GM21619 (cell line): ENCODE data around the gene EXD3.
"Not testable (repeated sequence)": the region's sequence is repeated elsewhere in the genome, so short reads cannot be mapped to it uniquely, and the experiment has no call there.

ENCODE experiments used
- ATAC-seq: cut with Tn5 transposase; IDR thresholded peaks from one replicate; pipeline ENCODE4 v1.9.1; 2021; ENCODE audit not compliant: unreplicated experiment

Gene EXD3

GRCh38 chr9:137381501-137382443 lies 41.2 kb downstream of the EXD3 start:
- no peak for ATAC-seq

GRCh38 chr9:137380606-137381005 lies 42.4 kb downstream of the EXD3 start:
- no peak for ATAC-seq

DNA sequence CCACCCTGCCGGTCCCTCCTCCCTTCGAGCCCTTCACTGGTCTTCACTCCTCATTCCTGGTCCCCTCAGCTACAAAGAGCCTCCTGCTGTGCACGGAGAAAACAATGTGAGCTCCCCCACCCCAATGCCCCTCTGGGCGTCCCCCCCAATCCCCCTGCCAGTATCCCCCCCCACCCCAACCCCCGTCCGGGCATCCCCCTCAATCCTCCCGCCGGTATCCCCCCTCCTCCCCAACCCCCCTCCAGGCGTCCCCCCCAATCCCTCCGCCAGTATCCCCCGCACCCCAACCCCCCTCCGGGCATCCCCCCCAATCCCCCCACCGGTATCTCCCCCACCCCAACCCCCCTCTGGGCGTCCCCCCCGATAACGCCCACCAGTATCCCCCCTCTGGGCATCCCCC lies 42.8 kb downstream of the EXD3 start:
- no peak for ATAC-seq

DNA sequence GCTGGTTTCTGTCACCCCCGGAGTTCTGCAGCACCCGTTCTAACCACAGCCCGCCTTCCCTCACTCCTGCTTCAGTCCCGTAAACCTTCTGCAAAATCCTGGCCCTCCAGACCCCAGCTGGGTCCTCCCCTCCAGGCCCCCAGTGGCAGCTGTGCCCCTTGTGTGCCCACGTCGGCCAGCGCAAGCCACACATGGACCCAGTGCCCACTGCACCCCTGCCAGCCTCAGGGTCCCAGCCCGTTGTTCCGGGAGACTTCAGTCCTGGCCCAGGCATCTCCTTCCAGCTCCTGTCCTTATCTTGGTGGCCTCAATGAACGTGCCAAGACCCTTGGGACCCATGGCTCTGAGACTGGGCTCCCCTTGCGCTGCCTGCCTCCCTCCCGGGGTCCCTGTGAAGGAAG lies 43.2 kb downstream of the EXD3 start:
- ATAC-seq: no peak

DNA sequence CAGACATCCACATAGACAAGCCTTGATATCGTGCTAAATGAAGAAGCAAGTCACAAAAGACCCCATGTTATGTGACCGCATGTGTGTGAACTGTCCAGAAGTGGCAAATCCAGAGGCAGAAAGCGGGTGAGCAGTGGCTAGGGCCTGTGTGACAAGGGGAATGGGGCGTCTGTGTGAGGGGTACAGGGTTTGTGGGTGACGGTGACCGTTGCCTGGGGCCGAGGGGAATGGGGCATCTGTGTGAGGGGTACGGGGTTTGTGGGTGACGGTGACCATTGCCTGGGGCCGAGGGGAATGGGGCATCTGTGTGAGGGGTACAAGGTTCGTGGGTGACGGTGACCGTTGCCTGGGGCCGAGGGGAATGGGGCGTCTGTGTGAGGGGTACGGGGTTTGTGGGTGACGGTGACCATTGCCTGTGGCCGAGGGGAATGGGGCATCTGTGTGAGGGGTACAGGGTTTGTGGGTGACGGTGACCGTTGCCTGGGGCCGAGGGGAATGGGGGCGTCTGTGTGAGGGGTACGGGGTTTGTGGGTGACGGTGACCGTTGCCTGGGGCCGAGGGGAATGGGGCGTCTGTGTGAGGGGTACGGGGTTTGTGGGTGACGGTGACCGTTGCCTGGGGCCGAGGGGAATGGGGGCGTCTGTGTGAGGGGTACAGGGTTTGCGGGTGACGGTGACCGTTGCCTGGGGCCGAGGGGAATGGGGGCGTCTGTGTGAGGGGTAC lies 44.1 kb downstream of the EXD3 start:
- ATAC-seq: not testable (repeated sequence)

GRCh38 chr9:137376386-137376785 lies 46.6 kb downstream of the EXD3 start:
- no peak for ATAC-seq

DNA sequence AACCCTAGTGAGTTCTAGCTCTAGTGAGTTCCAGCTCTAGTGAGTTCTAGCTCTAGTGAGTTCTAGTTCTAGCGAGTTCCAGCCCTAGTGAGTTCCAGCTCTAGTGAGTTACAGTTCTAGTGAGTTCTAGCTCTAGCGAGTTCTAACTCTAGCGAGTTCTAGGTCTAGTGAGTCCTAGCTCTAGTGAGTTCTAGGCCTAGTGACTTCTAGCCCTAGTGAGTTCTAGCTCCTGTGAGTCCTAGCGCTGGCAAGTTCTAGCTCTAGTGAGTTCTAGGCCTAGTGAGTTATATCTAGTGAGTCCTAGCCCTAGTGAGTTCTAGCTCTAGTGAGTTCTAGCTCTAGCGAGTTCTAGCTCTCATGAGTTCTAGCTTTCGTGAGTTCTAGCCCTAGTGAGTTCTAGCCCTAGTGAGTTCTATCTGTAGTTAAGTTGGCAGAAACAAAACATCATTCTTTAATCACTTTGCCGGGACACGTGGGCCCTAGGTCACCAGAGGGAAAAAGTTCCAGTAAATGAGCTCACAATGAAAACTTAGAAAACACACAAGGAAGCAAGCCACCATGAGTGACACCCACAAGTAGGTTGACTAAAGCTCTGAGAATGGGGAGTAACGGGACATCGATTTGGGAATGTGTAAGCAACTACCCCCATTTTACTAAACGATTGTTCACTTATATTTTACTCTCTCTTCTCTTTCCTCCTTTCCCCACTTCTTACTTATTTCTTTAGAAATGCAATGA lies 47.5 kb downstream of the EXD3 start:
- ATAC-seq: no peak

DNA sequence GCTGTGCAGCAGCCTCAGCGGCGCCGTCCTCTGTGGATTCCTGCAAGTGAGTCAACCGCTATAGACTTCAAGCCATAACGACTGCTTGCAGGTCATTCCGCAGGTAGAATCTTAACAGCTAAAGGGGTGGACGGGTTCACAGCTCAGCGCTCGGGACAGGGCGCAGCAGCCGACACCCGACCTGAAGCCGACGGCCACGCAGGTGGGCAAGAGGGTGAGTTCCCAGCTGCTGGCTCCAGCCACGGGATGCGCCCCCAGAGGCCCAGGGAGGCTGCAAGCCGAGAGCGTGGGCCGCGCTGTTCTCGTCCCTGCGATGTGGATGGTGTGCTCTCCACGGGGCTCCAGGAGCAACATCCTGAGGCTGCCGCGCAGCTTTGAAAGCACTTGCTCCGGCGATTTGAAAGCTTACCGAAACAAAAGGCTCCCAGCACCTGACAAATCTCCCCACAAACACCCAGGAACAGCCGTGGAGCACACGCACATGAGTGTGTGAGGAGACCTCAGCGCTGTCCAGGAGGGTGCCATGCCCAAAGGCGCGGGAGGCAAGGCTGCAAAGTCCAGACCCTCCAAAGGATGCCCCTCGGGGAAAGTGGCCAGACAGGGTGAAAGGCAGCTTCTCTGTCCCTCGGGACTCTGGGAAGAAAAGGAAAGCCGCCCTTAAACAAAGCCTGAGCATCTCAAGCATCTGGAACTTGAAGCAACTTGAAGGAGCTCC lies 48.7 kb downstream of the EXD3 start:
- ATAC-seq: no peak

DNA sequence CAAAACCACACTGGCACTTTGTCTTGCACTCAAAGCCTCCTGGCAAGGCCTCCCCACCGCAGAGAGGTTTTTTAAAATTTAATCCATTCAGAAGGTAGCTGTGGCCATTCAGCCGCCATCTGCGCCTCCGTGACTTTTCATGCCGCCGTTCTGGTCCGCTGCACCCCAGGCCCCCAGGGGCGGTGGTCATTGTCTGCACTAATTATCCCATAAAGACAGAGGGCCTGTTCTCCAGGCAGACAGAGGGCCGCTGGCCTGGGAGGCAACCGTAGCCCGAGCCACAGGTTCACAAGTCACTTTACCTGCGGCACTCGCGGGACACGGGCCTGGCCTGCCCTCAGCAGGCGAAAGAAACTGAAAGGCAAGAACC lies 49.4 kb downstream of the EXD3 start:
- ATAC-seq: no peak

DNA sequence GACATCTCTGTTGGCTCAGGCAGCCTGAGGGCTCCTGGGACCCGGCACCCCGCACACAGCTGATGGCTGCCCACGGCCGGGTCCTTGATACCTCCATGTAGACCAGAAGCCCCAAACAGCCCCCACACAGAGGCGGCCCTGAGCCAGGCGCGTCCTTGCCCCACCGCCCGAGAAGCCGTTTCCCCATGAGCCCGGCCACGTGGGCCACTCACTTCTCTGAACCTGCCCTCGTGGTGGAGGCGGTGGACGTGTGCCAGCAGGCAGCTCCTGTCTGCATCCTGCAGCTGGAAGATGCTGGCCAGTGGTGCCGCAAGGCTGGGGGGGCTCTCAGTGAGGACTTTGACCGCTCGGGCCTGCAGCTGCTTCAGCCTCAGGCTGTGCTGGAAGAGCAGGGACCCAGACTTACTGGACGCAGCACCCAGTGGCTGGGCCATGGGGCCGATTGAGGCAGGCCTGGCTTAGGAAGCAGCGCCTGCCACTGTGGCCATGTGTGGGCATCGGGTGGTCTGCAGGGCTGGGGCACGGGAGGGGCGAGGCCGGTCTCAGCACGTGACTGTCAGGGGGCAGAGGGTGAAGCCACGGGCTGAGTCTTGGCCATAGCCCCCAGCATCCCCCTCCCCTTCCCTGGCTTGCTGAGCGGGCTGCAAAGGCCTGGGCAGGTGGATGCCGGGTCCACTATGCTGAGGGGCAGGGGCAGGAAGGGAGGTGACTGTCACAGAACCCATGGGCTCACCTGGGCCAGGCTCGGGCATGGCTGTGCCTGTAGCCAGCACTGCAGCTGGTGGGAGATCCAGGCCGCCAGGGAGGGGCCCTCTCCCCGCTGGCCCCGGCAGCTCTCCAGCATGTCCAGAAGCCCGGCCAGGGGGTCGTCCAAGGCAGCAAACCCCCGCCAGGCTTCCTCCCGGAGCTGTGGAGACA lies 50.0 kb downstream of the EXD3 start:
- ATAC-seq: no peak

DNA sequence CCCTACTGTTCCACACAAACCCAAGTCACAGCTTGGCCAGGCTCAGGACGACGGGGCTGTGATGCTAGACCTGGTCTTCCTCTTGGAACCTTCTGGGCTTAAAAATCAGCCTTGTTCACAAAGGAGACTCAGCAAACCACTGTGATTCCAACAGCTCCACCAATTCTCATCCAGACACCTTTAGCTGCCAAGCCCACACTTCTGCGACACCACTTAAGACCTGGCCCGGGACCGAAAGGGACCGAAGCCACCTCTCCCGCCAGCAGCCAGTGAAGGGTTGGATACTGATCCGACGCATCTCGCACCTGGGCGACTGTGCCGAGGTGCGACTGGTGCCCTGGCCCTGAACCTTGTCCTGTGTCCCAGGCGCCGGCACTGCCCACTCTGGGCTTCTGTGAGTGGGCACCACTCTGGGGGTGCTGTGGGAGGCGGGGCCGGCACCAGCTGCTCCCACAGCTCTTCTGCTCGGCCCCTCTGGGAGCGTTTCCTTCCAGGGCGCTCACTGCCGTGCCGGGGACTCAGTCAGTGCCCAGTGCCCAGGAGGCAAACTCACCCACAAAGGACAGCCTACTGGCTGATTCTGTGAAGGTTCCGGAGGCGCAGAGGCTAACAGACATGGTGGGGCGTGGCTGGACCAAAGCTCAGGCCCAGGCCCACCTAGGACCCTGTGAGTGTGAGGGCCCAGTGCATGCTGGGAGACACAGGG lies 50.9 kb downstream of the EXD3 start:
- ATAC-seq: no peak

- ATAC-seq: no peak
These were observed 51.4 kb downstream of the EXD3 start for GRCh38 chr9:137371521-137371941.

- no peak for ATAC-seq
These were observed 52.0 kb downstream of the EXD3 start for GRCh38 chr9:137370865-137371520.

DNA sequence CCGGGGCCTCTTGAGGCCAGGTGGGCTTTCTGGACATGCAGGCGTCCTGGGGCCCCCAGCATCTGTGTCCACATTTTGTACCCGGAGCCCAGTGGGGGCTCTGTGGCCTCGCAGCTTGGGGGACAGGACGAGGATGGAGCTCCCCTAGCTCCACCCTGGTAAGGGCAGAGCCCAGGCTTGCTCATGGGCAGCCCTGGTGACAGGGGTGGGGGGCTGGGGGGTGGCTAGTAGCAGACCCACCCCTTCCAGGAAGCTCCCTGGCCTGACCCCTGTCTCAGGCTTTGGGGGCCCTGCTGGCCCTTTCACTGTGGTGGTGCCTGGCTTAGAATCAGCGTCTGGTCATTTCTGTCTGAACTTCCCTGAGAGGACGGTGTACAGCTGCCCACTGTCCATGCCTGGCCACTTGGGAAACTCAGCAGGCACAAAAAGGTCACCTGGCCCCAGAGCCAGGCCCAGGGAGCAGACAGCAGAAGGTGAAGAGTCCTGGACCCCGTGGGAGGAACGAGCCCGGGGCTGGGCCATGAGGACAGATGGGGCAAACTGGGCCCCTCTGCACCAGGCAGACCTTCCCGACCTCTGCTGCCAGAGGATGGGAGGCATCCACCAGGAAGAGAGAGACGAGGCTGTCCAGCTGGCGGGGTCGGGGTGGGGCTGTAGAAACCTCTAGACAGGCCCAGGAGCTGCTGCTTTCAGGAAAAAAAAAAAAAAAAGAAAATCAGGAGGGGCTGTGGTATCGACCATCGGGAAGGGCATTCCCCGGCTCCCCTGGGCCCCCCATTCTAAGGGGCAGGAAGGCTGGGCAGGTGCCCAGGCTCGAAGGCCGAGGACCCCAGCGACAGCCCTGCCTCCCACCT lies 52.8 kb downstream of the EXD3 start:
- ATAC-seq: no peak

DNA sequence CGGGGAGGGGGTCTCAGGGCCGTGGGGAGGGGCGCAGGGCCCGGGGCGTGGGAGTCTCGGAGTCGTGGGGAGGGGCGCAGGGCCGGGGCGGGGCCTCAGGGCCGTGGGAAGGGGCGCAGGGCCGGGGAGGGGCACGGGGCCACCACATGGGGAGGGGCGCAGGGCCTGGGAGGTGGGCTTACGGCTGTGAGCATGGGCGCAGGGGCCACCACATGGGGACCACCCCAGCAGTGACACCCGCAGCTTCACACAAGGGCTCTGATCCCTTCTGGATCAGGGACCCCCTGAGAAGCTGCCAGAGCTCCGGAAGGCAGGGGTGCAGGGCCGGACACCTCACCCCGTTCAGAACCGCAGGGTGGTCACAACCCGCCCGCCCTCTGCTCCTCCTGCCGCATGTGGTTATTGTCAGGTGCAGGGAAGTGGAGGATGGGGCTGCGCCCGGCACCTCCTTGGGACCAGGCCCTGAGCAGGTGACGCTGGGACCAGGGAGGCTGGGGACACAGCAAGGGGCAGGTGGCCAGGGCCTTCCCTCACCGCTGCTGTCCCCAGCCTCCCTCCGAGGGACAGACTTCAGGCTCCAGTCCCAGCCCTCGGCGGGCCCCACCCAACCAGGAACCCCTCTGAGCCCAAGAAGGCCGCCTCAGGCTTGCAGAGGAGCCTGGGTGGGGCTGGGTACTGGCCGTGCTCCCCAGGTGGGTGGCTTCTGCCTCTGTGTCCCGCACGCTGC lies 53.7 kb downstream of the EXD3 start:
- no peak for ATAC-seq

- no peak for ATAC-seq
These were observed 54.4 kb downstream of the EXD3 start for GRCh38 chr9:137368431-137369035.
